Suprapubic skin (tissue), 4 donors: Measurements from ENCODE around the gene LRP4.

ENCODE experiments used
- EP300 ChIP-seq: sonication (generic); formaldehyde crosslinking; IDR thresholded peaks from one replicate; pipeline ENCODE4 v1.6.1; 2017; ENCODE audit warnings: antibody characterized with exemption
- POLR2A ChIP-seq, 2 donors: fragments of 450-650 bp; IDR thresholded peaks; one replicate each; pipeline ENCODE4 v1.6.1; 2017; ENCODE audit warnings: antibody characterized with exemption in 2 of 2, mild to moderate bottlenecking in 2 of 2, moderate library complexity in 2 of 2
- POLR2AphosphoS5 ChIP-seq, 3 donors: sonication (generic); formaldehyde crosslinking; IDR thresholded peaks; one replicate each; pipeline ENCODE4 v1.6.1; 2017; ENCODE audit warnings: antibody characterized with exemption in 3 of 3
- TF ChIP-seq, protein P1 (sequence below), 2 donors: fragments of 200-600 bp in 1 of 2; fragments of 450-650 bp in 1 of 2; sonication (generic) in 1 of 2; IDR thresholded peaks; one replicate each; pipeline ENCODE4 v1.5.1; 2016 to 2019; ENCODE audit warnings: antibody characterized with exemption in 2 of 2, mild to moderate bottlenecking in 1 of 2, moderate library complexity in 1 of 2

- TF ChIP-seq EP300: no peak
- no peak for TF ChIP-seq POLR2A (IDR thresholded peaks at IDR 0.05)
- no peak for TF ChIP-seq POLR2AphosphoS5 (IDR thresholded peaks at IDR 0.05)
- TF ChIP-seq, protein P1, sequence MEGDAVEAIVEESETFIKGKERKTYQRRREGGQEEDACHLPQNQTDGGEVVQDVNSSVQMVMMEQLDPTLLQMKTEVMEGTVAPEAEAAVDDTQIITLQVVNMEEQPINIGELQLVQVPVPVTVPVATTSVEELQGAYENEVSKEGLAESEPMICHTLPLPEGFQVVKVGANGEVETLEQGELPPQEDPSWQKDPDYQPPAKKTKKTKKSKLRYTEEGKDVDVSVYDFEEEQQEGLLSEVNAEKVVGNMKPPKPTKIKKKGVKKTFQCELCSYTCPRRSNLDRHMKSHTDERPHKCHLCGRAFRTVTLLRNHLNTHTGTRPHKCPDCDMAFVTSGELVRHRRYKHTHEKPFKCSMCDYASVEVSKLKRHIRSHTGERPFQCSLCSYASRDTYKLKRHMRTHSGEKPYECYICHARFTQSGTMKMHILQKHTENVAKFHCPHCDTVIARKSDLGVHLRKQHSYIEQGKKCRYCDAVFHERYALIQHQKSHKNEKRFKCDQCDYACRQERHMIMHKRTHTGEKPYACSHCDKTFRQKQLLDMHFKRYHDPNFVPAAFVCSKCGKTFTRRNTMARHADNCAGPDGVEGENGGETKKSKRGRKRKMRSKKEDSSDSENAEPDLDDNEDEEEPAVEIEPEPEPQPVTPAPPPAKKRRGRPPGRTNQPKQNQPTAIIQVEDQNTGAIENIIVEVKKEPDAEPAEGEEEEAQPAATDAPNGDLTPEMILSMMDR (IDR thresholded peaks at IDR 0.05): no peak
Observed at GRCh38 chr11:46892109-46892508, 26.2 kb downstream of the LRP4 start.
